NCI-H146 (cell line): ENCODE results near the gene NTF3.
A peak's percentile ranks its signal among the peaks of the same experiment; 100 is the strongest.

ENCODE experiments used
- DNase-seq: peaks from one replicate; lab custom pipeline; 2025; lab: John Stamatoyannopoulos, UW

Gene NTF3

GRCh38 chr12:5511256-5511643, 79.3 kb downstream of the NTF3 start:
- no peak for DNase-seq

DNA sequence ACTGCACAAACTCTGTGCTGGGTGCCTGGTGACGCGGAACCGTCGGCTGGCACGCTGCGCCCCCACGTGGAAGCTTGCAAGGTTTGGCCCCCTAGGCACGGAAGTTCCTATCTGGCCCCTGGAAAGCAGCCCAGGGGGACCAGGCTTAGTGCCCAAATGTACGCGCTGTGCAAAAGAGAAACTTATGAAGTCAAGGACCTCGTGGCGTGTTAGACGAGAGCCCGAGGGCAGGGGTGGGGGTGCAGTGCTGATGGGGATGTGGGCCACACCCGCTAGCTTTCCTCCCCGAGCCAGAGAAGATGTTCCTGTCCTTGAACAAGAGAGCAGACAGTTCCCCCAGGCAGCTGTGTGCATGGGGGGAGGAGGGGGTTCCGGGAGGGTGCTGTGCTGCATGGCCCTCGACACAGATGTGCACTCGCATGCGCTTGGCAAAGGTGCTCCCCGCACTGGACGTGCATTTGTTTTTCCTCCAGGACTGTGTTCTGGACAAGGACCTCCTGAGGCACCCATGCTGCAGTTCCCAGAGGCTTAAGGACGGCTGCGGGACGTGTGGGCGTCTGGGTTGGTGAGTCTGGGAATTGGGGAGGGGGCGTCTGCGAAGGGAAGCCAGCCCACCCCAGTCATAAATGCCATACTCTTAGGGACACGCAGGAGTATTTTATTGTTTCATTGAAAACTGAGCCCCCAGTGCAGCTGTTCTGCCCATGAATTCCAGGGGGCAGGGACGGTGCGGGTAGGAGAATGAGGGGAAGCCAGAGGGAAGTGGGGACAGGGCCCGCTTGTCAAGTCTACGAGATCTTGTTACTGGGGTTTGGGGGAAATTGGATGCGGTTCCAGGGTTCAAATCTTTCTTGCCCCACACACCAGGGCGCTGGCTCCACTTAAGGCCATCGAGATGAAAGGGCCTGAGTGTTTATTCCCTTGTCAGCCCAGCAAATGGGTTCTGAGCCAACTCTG, 80.0 kb downstream of the NTF3 start:
- DNase-seq: no peak

GRCh38 chr12:5512601-5512970, 80.7 kb downstream of the NTF3 start:
- no peak for DNase-seq

- no peak for DNase-seq
Measured at GRCh38 chr12:5513406-5513805, 81.5 kb downstream of the NTF3 start.

DNA sequence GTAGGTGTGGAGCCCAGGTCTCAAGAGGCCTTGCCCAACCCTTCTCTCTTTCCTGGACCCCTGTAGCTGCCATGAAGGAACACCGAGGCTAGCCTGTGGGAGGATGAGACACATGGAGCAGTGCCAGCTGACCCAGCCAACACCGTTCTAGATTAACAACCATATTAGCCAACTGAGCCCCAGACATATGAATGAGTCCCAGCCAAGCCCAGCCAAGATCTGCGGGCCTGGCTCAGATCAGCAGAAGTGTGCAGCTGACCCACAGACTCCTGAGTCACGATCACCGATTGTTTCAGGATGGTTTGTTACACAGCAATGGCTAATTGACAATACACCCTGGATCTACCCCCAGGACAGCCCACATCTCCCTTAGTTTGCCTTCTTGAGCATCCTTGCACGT, 82.1 kb downstream of the NTF3 start:
- no peak for DNase-seq

- DNase-seq: no peak
Measured at GRCh38 chr12:5514545-5514944, 82.6 kb downstream of the NTF3 start.

DNA sequence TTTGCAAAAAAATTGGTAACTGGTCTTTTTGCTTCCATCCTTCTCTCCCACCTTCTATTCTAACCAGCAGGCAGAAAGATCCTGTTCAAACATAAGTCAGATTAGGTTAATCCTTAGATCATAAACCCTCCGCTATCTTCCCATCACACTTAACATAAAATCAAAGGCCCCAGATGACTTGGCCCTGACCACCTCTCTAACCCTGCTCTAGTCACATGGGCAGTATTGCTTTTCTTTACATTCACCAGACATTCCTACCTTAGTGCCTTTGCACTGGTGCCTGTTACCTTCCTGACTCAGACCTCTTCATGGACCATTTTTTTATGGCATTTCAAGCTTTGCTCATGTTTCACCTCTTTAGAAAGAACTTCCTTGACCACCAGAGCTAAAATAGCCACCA, 83.5 kb downstream of the NTF3 start:
- no peak for DNase-seq

GRCh38 chr12:5516371-5517241, 84.7 kb downstream of the NTF3 start:
- DNase-seq: no peak

GRCh38 chr12:5518584-5519365, 86.9 kb downstream of the NTF3 start:
- peak; percentile 39 for DNase-seq

DNA sequence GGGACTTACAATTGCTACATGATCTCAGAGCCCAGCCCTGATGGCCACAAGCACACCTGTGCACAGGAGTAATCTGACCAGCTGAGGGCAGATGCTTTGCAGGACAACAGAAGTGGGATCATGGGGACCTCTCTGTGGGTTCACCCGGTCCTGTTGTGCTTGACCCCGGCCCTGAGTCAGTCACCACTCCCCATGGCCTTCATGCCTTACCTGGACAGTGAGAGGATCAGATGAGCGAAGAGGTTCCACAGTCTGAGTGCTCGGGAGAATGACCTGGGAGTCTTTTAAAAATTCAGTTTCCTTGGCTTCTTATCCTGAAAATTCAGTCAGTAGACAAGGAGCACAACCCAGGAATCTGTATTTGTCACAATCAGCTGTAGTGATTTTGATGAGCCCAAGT, 88.1 kb downstream of the NTF3 start:
- no peak for DNase-seq

DNA sequence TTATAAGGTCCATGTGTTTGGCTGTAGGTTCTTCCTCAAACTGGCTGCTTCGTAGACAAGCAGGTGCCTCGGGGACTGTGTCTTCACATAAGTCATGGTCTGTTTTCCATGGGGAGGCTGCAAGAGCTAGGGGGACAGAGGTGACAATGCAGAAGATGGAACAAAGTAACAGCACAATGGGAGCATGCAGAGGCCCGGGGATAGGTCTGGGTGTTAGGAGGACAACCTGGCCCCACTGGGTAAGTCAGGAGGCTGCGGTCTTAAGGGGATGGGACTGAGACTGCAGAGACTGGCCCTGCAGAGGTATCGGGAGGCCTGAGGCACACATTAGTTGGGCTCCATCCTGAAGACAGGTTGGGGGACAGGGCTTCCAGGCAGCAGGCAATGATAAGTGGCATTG, 88.9 kb downstream of the NTF3 start:
- DNase-seq: no peak

DNA sequence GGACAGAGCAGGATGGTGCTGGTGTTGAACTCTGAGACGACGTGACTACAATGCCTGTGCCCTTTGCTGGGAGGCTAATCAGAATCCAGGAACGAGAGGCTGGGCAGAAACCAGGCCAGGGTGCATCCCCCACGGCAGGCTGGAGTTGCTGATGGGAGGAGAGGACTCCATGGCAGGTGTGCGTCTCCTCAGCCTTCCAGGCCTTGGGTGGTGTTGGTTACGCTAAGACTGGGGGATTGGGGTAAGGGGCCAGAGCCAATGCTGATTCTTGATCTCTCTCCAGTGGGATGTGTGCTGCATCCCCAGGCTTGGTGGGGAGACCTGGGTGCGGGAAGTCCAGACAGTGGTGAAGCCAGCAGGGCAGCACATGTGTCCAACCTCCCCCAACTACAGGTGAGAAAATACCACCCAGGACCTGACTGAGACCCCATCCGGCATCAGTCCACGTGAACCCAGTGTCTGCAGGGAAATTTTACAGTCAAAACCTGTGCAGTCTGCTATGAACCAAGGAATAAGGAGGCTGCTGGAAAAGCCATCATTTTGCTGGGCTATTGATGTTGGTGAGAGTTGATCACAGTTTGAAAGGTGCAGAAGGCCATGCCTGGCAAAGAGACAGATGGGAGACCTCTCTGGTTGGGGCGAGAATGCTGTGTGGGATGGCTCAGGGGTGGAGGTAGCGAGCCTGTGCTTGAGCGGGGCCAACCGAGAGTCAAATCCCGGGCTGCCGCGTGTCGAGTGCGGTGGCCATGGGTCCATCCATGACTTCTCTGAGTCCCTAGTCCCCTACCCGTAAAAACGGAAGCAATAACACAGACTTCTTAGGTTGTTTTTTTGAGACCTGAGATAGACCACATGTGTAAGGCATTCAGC, 89.8 kb downstream of the NTF3 start:
- DNase-seq: no peak

GRCh38 chr12:5522432-5523335, 90.8 kb downstream of the NTF3 start:
- no peak for DNase-seq

DNA sequence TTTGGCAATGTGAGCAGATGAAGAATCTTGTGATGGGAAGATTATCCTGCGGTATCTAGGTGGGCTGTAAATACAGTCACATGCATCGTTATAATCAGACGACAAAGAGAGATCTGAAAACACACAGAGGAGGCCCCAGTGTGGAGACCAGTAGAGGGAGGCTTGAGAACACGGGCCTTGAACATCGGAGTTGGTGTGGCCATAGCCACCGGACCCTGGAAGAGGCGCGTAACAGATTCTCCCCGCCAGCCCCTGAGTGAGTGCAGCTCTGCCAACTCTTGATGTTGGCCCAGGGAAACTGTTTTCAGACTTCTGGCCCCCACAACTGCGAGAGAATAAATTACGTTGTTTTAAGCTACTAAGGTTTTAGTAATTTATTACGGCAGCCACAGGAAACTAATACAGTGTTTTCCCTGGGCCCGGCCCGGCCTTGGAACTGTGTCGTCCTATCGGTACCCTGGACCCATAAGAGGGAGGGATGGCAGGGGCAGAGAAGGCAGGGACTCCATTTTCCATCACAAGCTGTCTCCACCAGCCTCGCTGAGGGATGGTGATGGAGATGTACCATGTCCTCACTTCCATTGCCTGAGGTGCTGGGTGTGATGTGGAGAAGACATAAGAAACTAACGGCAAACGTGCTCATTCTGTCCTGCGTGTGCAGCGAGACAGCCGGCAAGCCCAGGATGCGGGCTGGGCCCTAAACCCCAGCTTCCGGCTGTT, 91.6 kb downstream of the NTF3 start:
- DNase-seq: no peak

GRCh38 chr12:5524116-5524768, 92.3 kb downstream of the NTF3 start:
- no peak for DNase-seq

GRCh38 chr12:5524769-5525436, 93.0 kb downstream of the NTF3 start:
- no peak for DNase-seq

DNA sequence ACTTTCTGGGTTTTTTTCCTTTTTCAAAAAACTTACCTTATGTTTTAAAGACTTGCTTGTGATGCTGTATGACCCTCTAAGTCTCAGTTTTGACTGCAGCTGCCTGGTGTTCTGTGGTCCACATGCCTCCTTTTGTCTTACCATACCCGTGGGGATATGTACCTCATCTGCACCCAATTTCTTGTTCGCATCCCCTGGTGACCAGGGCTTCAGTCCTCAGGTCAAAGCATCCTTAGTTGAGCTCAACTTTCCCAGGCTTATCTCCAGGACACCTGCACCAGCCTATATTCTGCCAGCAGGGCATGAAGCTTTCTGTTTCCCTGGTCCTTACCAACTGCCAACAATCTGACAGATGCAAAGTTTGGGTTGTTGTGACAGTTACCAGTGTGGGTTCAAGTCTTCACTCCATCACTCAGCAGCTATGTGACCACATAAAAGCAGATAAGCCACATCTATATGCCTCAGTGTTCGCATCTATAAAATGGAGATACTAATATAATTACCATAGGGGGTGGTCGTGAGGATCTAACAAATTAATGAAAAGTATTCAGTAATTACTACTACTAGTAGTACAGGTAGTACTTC, 94.0 kb downstream of the NTF3 start:
- no peak for DNase-seq

- no peak for DNase-seq
Measured at GRCh38 chr12:5533368-5533767, 101.5 kb downstream of the NTF3 start.
